Tibial nerve (tissue), 4 donors: ENCODE results near the gene UBASH3B.

Source experiments
- CTCF ChIP-seq, 5 experiments: fragments of 200-600 bp in 3 of 5; fragments of 450-650 bp in 2 of 5; sonication (generic) in 3 of 5; IDR thresholded peaks; one replicate each; pipeline ENCODE4 v1.5.1; 2016 to 2019; ENCODE audit warnings: antibody characterized with exemption in 5 of 5, mild to moderate bottlenecking in 3 of 5, moderate library complexity in 2 of 5
- EP300 ChIP-seq, 2 donors: sonication (generic); formaldehyde crosslinking; IDR thresholded peaks; one replicate each; pipeline ENCODE4 v1.6.1; 2017; ENCODE audit warnings: antibody characterized with exemption in 2 of 2, mild to moderate bottlenecking in 1 of 2
- POLR2A ChIP-seq, 2 donors: fragments of 450-650 bp; IDR thresholded peaks; one replicate each; pipeline ENCODE4 v1.6.1; 2017; ENCODE audit warnings: antibody characterized with exemption in 2 of 2, mild to moderate bottlenecking in 2 of 2, moderate library complexity in 2 of 2

- TF ChIP-seq CTCF (IDR thresholded peaks at IDR 0.05), result no peak
- TF ChIP-seq EP300 (IDR thresholded peaks at IDR 0.05), result no peak
- TF ChIP-seq POLR2A (IDR thresholded peaks at IDR 0.05), result no peak
Observed at GRCh38 chr11:122686111-122686510, 30.6 kb downstream of the UBASH3B start.
